LHCN-M2 (cell line): ENCODE data around the gene PCCA. TPM values are rescaled to one million over a fixed set of nuclear protein-coding genes. Genes with fewer than 3 reads are reported as not detected.

Experiments used
- total RNA-seq: library from RNA; depleted of rRNA; stranded (reverse); fragments of >200 nt; gene quantifications from 2 replicates; pipeline ENCODE4 v1.2.3, GENCODE V29; 2014; rRNA removed

Gene PCCA
- total RNA-seq, 1 experiment from 2014 or later, result 10.5 TPM

Other genes starting within 250 kb of the PCCA start
- gene ZIC5, start 117.3 kb upstream of the PCCA start, total RNA-seq, result not detected in 2 replicates
- not detected in 2 replicates for gene ZIC2, start 107.3 kb upstream of the PCCA start, total RNA-seq